Endodermal cell (in vitro differentiated cells): ENCODE measurements around the gene FIBCD1. TPM values are rescaled to one million over a fixed set of nuclear protein-coding genes. Genes with fewer than 3 reads are reported as not detected.

Experiments
- DNase-seq: peaks from one replicate; pipeline ENCODE4 v3.0.0-alpha.2; 2017
- H3K27ac ChIP-seq: 2 replicates; pipeline ENCODE4 v1.5.1; 2013; ENCODE audit warnings: mild to moderate bottlenecking, low read depth, low read length, moderate library complexity
- H3K27me3 ChIP-seq: 2 replicates; pipeline ENCODE4 v1.6.1; 2013; ENCODE audit warnings: mild to moderate bottlenecking, low read length, moderate library complexity; ENCODE audit not compliant: insufficient read depth, control insufficient read depth, poor library complexity, severe bottlenecking
- H3K36me3 ChIP-seq: 2 replicates; pipeline ENCODE4 v1.7.0; 2013; ENCODE audit warnings: mild to moderate bottlenecking, low read length, moderate library complexity; ENCODE audit not compliant: control insufficient read depth, insufficient read depth
- H3K4me1 ChIP-seq: one replicate; pipeline ENCODE4 v1.7.0; 2013; ENCODE audit warnings: low read length; ENCODE audit not compliant: control insufficient read depth, insufficient read depth
- H3K4me3 ChIP-seq: 2 replicates; pipeline ENCODE4 v1.5.1; 2013; ENCODE audit warnings: mild to moderate bottlenecking, low read length, moderate library complexity
- H3K9ac ChIP-seq: 2 replicates; pipeline ENCODE4 v1.6.1; 2013; ENCODE audit warnings: mild to moderate bottlenecking, low read length, moderate library complexity; ENCODE audit not compliant: poor library complexity, severe bottlenecking; ENCODE audit errors: extremely low read depth
- H3K9me3 ChIP-seq: 2 replicates; pipeline ENCODE4 v1.6.1; 2013; ENCODE audit warnings: mild to moderate bottlenecking, low read length, moderate library complexity; ENCODE audit not compliant: control insufficient read depth
- H3K27ac Mint-ChIP-seq: 2 replicates; pipeline ENCODE4 v1.8.0; 2020; ENCODE audit warnings: mixed read lengths
- H3K27me3 Mint-ChIP-seq: 2 replicates; pipeline ENCODE4 v1.8.0; 2021; ENCODE audit warnings: mild to moderate bottlenecking, mixed read lengths; ENCODE audit not compliant: insufficient read depth
- H3K36me3 Mint-ChIP-seq: 2 replicates; pipeline ENCODE4 v1.8.0; 2020; ENCODE audit warnings: low read depth, mixed read lengths
- H3K4me1 Mint-ChIP-seq: 2 replicates; pipeline ENCODE4 v1.8.0; 2020; ENCODE audit warnings: mixed read lengths
- H3K4me3 Mint-ChIP-seq: 2 replicates; pipeline ENCODE4 v1.8.0; 2020; ENCODE audit warnings: mild to moderate bottlenecking, moderate library complexity, mixed read lengths
- H3K9me3 Mint-ChIP-seq: 2 replicates; pipeline ENCODE4 v1.8.0; 2020; ENCODE audit warnings: mild to moderate bottlenecking, mixed read lengths
- CTCF ChIP-seq: fragments of 200-600 bp; sonication (generic); conservative IDR thresholded peaks from 2 replicates; pipeline ENCODE4 v1.5.0; 2021; ENCODE audit warnings: antibody characterized with exemption, mild to moderate bottlenecking
- WGBS, 2 experiments: methylation state at CpG; one replicate each; pipeline versions ENCODE4 v1.1.5 to v1.1.7; 2013; ENCODE audit warnings: missing lambda C conversion rate in 2 of 2, mixed read lengths in 1 of 2; ENCODE audit not compliant: insufficient coverage in 1 of 2, insufficient read length in 1 of 2; 5-methylcytosine and 5-hydroxymethylcytosine counted together
- total RNA-seq, 2 donors: library from RNA; stranded (reverse); fragmentation: NEBNext Ultra II Directional in 1 of 2; extraction: Animal tissue kit (Norgen Biotek cat#: 25700) in 1 of 2; gene quantifications; 2 replicates in 1 of 2; 3 replicates in 1 of 2; pipeline ENCODE4 v1.2.1, GENCODE V29; 2021

The FIBCD1 gene
- total RNA-seq, 2 donors from 2014 or later = 2.8 to 3.7 TPM

GRCh38 chr9:130963337-130963908, 24.4 kb upstream of the FIBCD1 start:
- Histone ChIP-seq H3K27me3 (no peaks in the 10 kb centered on the region), H3K4me1 (no peaks in the 10 kb centered on the region), H3K27ac (no peak overlapping the region), H3K9ac (no peak overlapping the region), H3K4me3 (no peak overlapping the region), H3K36me3 (no peaks in the 10 kb centered on the region), H3K9me3 (peaks cover 3% of the 10 kb centered on the region)
- 86 to 93% methylated on average over 14 to 15 of the region's 15 CpGs for WGBS, 2 experiments
- Mint-ChIP-seq H3K4me3 (no peak overlapping the region), H3K9me3 (peaks cover 14% of the 10 kb centered on the region), H3K27me3 (peaks cover 6% of the 10 kb centered on the region), H3K27ac (no peak overlapping the region), H3K4me1 (no peaks in the 10 kb centered on the region), H3K36me3 (peaks cover 3% of the 10 kb centered on the region)
- DNase-seq = no peak
- TF ChIP-seq CTCF = no peak

GRCh38 chr9:130962418-130963316, 23.6 kb upstream of the FIBCD1 start:
- no peak for TF ChIP-seq CTCF
- no peak overlapping the region for H3K4me3 Mint-ChIP-seq

GRCh38 chr9:130961511-130962300, 22.7 kb upstream of the FIBCD1 start:
- H3K9me3 ChIP-seq = peaks cover 3% of the 10 kb centered on the region
- WGBS, 2 experiments = 88 to 98% methylated on average over 7 to 8 of the region's 8 CpGs
- no peaks in the 10 kb centered on the region for H3K27me3 ChIP-seq
- Mint-ChIP-seq H3K27me3 (peaks cover 6% of the 10 kb centered on the region), H3K27ac (no peak overlapping the region), H3K9me3 (peaks cover 17% of the 10 kb centered on the region), H3K4me3 (no peak overlapping the region), H3K4me1 (no peaks in the 10 kb centered on the region), H3K36me3 (peaks cover 3% of the 10 kb centered on the region)
- H3K9ac ChIP-seq = no peak overlapping the region
- no peak overlapping the region for H3K27ac ChIP-seq
- TF ChIP-seq CTCF = no peak
- no peaks in the 10 kb centered on the region for H3K4me1 ChIP-seq
- no peak overlapping the region for H3K4me3 ChIP-seq
- no peaks in the 10 kb centered on the region for H3K36me3 ChIP-seq
- DNase-seq = no peak

More at GRCh38 chr9:130962418-130963316, 23.6 kb upstream of the FIBCD1 start:
- 64 to 75% methylated on average over 12 to 22 of the region's 22 CpGs for WGBS, 2 experiments
- Histone ChIP-seq H3K27me3 (no peaks in the 10 kb centered on the region), H3K4me3 (no peak overlapping the region), H3K9ac (no peak overlapping the region), H3K27ac (peak overlapping the region; percentile 49), H3K9me3 (peaks cover 3% of the 10 kb centered on the region), H3K36me3 (no peaks in the 10 kb centered on the region), H3K4me1 (no peaks in the 10 kb centered on the region)
- peaks cover 6% of the 10 kb centered on the region for H3K27me3 Mint-ChIP-seq
- no peaks in the 10 kb centered on the region for H3K4me1 Mint-ChIP-seq
- peaks cover 17% of the 10 kb centered on the region for H3K9me3 Mint-ChIP-seq
- DNase-seq = peak; percentile 89
- peaks cover 3% of the 10 kb centered on the region for H3K36me3 Mint-ChIP-seq
- H3K27ac Mint-ChIP-seq = no peak overlapping the region
